Activated CD8-positive, alpha-beta T cell treated with anti-CD3 and anti-CD28 coated beads, Interleukin-2, amount 10 ng/mL, durations not matched to agents 7 days and 5 days (primary cell): ENCODE results near the gene HS1BP3. TPM values are rescaled to one million over a fixed set of nuclear protein-coding genes. Genes with fewer than 3 reads are reported as not detected.
A peak's percentile ranks its signal among the peaks of the same experiment; 100 is the strongest.

Experiments used
- ATAC-seq: fragments of 150-1000 bp; cut with Tn5 transposase; one replicate; pipeline ENCODE4 v1.10.0; 2021; ENCODE audit warnings: moderate library complexity
- CTCF ChIA-PET: fragments of 350-600 bp; sonication (Branson Sonifier 250); formaldehyde crosslinking; loops from one replicate; lab custom pipeline; 2021; ENCODE audit warnings: antibody characterized with exemption; lab: Charles Lee
- POLR2A ChIA-PET: fragments of 350-600 bp; sonication (Branson Sonifier 250); formaldehyde crosslinking; loops from one replicate; lab custom pipeline; 2021; ENCODE audit warnings: antibody characterized with exemption; lab: Charles Lee
- DNase-seq: peaks from one replicate; pipeline ENCODE4 v3.0.0-alpha.2; 2020
- H3K27ac Mint-ChIP-seq: one replicate; pipeline ENCODE4 v1.8.0; 2021; ENCODE audit warnings: mild to moderate bottlenecking, mixed read lengths
- H3K27me3 Mint-ChIP-seq: one replicate; pipeline ENCODE4 v1.8.0; 2021; ENCODE audit warnings: low read depth, mixed read lengths
- H3K36me3 Mint-ChIP-seq: one replicate; pipeline ENCODE4 v1.8.0; 2021; ENCODE audit warnings: low read depth, mixed read lengths
- H3K4me1 Mint-ChIP-seq: one replicate; pipeline ENCODE4 v1.8.0; 2021; ENCODE audit warnings: low read depth, mixed read lengths
- H3K4me3 Mint-ChIP-seq: one replicate; pipeline ENCODE4 v1.8.0; 2021; ENCODE audit warnings: mild to moderate bottlenecking, mixed read lengths
- H3K9me3 Mint-ChIP-seq: one replicate; pipeline ENCODE4 v1.8.0; 2022; ENCODE audit warnings: mixed read lengths; ENCODE audit not compliant: insufficient read depth
- total RNA-seq, 2 experiments: library from RNA; stranded (reverse); gene quantifications; one replicate each; pipeline ENCODE4 v1.2.3, GENCODE V29; 2021

Gene HS1BP3
- total RNA-seq, 2 experiments from 2014 or later: 10.5 to 11.2 TPM

DNA sequence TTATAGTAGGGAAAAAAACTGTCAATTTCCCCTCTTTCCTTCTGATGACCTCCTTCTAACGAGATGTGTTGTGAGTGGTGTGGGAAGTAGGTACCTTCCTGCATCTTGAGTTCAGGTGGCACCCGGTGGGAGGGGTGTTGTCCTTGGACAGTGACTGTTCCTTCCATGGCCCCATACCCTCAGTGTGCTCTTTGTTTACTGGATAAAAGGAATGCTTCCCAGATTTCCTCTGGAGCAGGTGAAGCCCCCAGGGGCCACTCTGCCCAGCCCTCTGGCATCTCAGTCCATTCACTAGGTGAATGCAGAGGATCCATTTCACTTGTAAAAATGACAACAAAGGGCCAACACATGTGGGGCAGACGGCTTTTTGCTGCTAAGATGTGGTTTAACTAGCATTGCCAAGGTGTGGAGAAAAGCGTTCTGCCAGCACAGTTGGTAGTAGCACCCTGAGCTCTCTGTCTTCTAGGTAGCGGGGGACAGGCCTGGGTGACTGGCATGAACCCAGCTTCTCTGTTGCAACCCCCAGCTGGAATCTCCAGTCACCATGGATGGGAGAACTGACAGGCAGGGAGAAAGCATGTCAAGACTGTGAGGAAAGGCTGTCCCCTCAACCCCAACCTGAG is 22.9 kb upstream of the HS1BP3 start:
- Mint-ChIP-seq H3K4me3 (no peak overlapping the region), H3K4me1 (no peaks in the 10 kb centered on the region), H3K27ac (no peak overlapping the region), H3K36me3 (no peaks in the 10 kb centered on the region), H3K9me3 (no peaks in the 10 kb centered on the region), H3K27me3 (peaks cover 30% of the 10 kb centered on the region)
- CTCF ChIA-PET: interaction anchor here (2.9 to 3.8 kb wide), 2 partner anchors 11 to 290 kb away, joined by 9 to 10 read pairs; no protein-coding TSS in a partner anchor
- POLR2A ChIA-PET: no interaction called here
- no peak for DNase-seq
- ATAC-seq: no peak

DNA sequence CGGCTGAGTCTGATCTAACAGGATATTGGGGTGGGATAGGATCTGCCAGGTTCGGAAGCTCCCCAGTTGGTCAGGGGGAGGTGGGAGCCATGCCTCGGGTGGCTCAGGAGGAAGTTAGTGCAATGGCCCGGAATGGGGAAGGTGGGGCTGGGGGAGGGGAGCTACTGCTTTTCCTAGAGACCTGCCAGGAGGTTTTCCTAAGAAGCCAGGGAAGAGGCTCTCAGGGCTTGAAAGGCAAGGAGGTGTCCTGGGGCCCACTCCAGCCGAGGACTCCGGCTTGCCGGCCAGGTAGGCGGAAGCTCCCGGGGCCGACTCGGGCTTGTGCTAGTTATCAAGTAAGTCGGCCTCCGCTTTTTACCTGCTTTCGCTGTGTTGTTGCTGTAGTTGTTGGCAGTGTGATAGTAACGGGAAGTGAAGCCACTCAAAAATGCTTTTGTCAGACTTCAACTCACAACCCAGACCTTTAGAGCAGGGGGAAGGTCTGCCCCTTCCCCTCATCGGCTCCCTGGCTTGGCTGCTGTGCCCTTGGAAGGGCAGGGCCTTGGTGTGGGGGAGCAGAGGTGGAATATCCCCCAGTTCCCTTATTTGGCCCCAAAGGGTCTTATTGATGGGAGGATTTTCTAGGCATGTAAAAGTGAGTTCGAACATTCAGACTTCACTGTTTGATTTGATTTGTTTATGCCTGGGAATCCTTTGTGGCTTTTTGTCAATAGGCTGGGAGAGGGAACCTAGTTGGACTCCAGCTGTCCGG is 21.5 kb upstream of the HS1BP3 start:
- Mint-ChIP-seq H3K36me3 (no peaks in the 10 kb centered on the region), H3K4me3 (no peak overlapping the region), H3K27me3 (peaks cover 43% of the 10 kb centered on the region), H3K4me1 (peaks cover 4% of the 10 kb centered on the region), H3K27ac (peak overlapping the region; percentile 34), H3K9me3 (no peaks in the 10 kb centered on the region)
- CTCF ChIA-PET: interaction anchor here (2.9 kb wide), 1 partner anchor 11 kb away, joined by 13 read pairs; no protein-coding TSS in a partner anchor
- POLR2A ChIA-PET: no interaction called here
- DNase-seq (no peak), ATAC-seq (no peak)

DNA sequence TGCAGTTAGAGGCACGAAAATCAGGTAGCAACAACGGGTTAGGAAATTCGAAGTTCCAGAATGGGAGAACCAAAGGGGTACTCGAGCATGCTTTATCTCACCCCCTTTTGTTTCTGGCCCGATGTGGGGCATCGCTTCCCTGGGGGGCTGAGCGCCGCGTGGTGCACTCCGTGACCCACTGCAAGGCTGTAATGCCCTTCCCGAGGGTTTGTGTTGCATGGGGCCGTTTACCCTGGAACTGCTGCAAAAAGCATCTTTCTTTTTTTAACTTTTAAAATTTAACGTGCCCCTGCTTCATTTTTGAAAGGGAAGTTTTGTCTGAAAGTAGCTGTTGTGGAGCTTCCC is 20.8 kb upstream of the HS1BP3 start:
- ATAC-seq (no peak), DNase-seq (no peak)
- Mint-ChIP-seq H3K9me3 (no peaks in the 10 kb centered on the region), H3K27me3 (peaks cover 43% of the 10 kb centered on the region), H3K4me3 (no peak overlapping the region), H3K36me3 (no peaks in the 10 kb centered on the region), H3K4me1 (peaks cover 4% of the 10 kb centered on the region), H3K27ac (no peak overlapping the region)
- ChIA-PET CTCF (interaction anchor here (2.9 kb wide), 1 partner anchor 10 kb away, joined by 13 read pairs; no protein-coding TSS in a partner anchor), POLR2A (no interaction called here)

DNA sequence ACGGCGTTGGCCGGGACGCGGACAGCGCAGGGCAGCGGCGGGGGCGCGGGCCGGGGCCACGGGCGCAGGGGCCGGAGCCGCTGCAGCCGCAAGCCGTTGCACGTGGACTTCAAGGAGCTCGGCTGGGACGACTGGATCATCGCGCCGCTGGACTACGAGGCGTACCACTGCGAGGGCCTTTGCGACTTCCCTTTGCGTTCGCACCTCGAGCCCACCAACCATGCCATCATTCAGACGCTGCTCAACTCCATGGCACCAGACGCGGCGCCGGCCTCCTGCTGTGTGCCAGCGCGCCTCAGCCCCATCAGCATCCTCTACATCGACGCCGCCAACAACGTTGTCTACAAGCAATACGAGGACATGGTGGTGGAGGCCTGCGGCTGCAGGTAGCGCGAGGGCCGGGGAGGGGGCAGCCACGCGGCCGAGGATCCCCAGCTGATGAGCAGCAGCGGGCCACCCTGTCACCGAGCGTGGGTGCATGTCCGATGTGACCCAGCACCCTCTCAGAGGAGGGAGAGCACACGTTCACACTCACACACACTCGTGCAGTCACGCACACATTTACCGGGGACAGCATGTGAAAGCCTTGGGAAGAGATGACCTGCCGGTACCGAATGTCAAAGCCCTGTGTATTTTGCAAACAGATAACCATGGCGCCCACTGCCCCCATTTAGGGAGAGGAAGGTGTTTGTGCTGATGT is 20.3 kb upstream of the HS1BP3 start:
- peaks cover 48% of the 10 kb centered on the region for H3K27me3 Mint-ChIP-seq
- ChIA-PET CTCF (interaction anchor here (2.9 kb wide), 1 partner anchor 10 kb away, joined by 13 read pairs; no protein-coding TSS in a partner anchor), POLR2A (no interaction called here)
- DNase-seq: no peak
- peaks cover 7% of the 10 kb centered on the region for H3K4me1 Mint-ChIP-seq
- no peak for ATAC-seq
- H3K36me3 Mint-ChIP-seq: no peaks in the 10 kb centered on the region
- no peak overlapping the region for H3K4me3 Mint-ChIP-seq
- H3K27ac Mint-ChIP-seq: no peak overlapping the region
- H3K9me3 Mint-ChIP-seq: no peaks in the 10 kb centered on the region

DNA sequence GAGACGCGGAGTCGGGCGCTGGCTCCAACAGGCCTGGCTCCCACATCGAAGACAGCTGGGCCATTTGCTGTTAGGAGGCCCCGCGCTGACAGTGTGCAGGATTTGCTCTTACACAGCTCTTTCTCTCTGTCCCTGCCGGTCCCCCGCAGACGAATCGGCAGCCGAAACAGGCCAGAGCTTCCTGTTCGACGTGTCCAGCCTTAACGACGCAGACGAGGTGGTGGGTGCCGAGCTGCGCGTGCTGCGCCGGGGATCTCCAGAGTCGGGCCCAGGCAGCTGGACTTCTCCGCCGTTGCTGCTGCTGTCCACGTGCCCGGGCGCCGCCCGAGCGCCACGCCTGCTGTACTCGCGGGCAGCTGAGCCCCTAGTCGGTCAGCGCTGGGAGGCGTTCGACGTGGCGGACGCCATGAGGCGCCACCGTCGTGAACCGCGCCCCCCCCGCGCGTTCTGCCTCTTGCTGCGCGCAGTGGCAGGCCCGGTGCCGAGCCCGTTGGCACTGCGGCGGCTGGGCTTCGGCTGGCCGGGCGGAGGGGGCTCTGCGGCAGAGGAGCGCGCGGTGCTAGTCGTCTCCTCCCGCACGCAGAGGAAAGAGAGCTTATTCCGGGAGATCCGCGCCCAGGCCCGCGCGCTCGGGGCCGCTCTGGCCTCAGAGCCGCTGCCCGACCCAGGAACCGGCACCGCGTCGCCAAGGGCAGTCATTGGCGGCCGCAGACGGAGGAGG is 19.6 kb upstream of the HS1BP3 start:
- no peak overlapping the region for H3K4me3 Mint-ChIP-seq
- no peak overlapping the region for H3K27ac Mint-ChIP-seq
- H3K9me3 Mint-ChIP-seq: no peaks in the 10 kb centered on the region
- DNase-seq: no peak
- no peak for ATAC-seq
- H3K4me1 Mint-ChIP-seq: peaks cover 13% of the 10 kb centered on the region
- H3K27me3 Mint-ChIP-seq: peaks cover 54% of the 10 kb centered on the region
- ChIA-PET POLR2A (no interaction called here), CTCF (interaction anchor here (0.9 to 2.9 kb wide), 2 partner anchors 9 to 19 kb away, joined by 3 to 13 read pairs; no protein-coding TSS in a partner anchor)
- H3K36me3 Mint-ChIP-seq: no peaks in the 10 kb centered on the region

DNA sequence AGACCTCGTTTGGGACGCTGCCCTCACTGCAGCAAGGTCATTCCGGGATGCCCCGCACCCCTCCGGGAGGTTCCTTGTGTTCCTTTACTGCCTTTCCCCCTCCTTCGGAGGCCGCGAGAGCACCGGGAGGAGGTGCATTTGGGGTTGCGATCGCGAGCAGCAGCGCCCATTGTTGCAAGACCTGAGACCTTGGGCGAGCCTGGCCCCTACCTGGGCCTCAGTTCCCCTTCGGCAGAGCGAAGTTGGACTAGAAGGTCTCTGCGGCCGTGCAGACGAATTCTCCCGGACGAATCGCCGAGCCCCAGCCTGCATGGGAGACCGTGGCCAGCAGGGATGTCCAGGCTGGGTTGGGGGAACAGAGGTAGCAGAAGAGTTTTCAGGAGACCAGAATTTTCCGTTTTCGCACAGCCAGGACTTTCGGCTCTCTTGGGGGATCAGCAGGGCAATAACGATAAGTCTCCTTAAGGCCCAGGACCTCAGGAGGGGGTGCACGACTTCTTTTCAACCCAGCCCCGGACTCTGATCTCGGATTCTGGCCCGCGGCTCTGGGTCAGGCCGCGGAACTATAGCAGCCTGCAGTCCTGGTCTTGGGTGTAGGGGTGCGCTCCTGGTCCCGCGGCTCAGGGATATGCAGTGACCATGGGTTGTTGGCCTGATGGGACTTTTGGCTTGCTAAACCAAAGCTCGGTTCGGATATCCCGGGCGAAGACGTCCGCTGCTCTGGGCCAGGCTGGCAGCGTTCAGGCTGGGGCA is 18.8 kb upstream of the HS1BP3 start:
- no peak overlapping the region for H3K4me3 Mint-ChIP-seq
- H3K27ac Mint-ChIP-seq: no peak overlapping the region
- DNase-seq (no peak), ATAC-seq (no peak)
- POLR2A ChIA-PET: no interaction called here
- peaks cover 60% of the 10 kb centered on the region for H3K27me3 Mint-ChIP-seq
- no peaks in the 10 kb centered on the region for H3K36me3 Mint-ChIP-seq
- H3K9me3 Mint-ChIP-seq: no peaks in the 10 kb centered on the region
- CTCF ChIA-PET: interaction anchor here (0.9 to 2.9 kb wide), 2 partner anchors 8 to 18 kb away, joined by 3 to 13 read pairs; no protein-coding TSS in a partner anchor
- H3K4me1 Mint-ChIP-seq: peaks cover 14% of the 10 kb centered on the region

DNA sequence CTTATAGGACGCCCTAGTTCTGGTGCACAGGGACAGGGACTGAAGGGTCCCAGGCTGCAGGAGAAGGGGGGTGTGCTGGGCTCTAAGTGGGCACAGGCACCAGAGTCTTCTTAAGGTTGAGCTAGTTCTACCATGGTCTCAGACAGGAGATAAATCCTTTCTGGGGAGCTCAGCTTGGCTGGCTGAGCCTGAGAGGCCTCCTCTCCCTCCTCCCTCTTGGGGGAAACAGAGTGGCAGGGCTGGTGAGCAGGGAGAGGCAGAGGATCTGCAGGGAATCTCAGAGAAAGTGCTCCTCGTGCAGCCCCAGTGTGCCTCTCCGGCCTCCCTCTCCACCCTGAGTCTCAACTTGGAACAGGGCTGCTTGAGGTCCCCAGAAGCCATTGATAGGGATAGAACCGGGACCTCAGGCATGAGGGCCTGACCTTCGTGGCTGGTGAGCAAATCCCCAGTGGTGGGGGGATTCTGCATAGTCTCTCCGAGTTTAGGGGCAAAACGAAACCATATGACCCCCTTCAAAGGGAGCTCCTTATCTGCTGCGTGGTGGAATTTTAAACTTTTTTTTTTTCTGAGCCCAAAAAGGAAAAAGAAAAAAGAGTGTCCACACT is 18.1 kb upstream of the HS1BP3 start:
- no peak for DNase-seq
- no peak for ATAC-seq
- Mint-ChIP-seq H3K27me3 (peaks cover 67% of the 10 kb centered on the region), H3K36me3 (no peaks in the 10 kb centered on the region), H3K4me1 (peaks cover 14% of the 10 kb centered on the region), H3K4me3 (no peak overlapping the region), H3K27ac (no peak overlapping the region), H3K9me3 (no peaks in the 10 kb centered on the region)
- ChIA-PET CTCF (interaction anchor here (0.6 to 1.0 kb wide), 2 partner anchors 18 to 93 kb away, joined by 3 read pairs; partner anchors contain the start of gene HS1BP3), POLR2A (no interaction called here)

DNA sequence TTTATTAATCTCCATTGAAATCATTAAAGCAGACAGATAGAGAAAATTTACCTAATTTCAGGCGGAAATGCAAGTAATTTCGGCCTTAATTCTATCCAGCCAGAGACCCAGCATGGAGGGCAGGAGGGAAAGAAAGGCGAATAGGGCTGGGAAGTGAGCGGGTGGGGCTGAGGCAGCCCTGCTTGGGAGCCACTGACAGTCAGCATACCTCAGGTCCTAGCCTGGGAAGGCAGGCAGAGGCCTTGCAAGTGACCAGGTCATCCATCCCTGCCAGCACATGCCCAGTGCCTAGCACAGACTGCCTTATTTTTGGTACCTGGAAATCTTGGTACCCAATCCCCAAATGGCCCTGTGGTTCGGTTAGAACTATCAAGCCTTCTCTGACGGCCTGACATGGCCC is 17.6 kb upstream of the HS1BP3 start:
- Mint-ChIP-seq H3K36me3 (no peaks in the 10 kb centered on the region), H3K27ac (no peak overlapping the region), H3K4me1 (peaks cover 14% of the 10 kb centered on the region), H3K9me3 (no peaks in the 10 kb centered on the region), H3K4me3 (no peak overlapping the region), H3K27me3 (peaks cover 68% of the 10 kb centered on the region)
- ChIA-PET POLR2A (no interaction called here), CTCF (interaction anchor here (1.0 kb wide), 1 partner anchor 17 kb away, joined by 3 read pairs; the partner anchor contains the start of gene HS1BP3)
- DNase-seq: no peak
- ATAC-seq: no peak

DNA sequence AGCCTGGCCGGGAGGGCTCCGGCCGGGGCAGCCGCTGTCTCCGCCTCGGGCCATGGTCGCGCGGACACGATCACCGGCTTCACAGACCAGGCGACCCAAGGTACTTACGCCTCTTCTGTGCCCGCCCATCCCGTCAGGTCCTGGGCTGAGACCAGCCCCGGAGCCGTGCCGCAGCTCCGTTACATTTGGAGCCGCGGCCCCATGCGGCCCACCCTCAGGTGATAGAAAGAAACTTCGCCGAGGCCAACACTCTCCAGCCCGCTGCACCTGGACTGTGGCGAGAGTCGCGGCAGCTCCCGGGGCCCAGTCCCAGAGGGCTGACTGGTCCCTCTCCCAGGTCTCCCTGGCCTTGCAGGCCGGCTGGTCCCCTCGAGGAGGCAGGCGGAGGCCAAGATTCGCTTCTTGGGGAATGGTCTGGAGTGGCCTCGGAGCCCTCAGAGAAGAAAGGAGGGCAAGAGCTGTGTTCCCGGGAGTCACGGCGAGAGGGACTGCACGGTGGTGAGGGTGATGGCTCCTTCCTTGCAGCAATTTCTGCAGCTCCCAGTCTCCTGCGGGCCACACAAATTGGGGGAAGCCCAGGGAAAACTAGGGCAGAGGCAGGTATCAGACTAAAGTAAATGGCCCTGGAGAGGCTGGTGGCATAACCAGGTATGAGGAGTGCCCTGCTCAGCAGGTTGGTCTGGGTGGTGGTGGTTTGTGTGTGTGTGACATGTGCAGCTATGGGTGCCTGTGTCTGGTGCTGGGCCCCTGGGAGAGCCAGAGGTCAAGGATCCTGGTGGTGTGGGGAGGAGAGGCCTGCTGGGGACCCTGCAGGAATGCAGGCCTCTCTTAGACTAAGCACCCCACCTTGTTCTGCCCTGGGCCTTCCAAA is 16.9 kb upstream of the HS1BP3 start:
- ChIA-PET POLR2A (no interaction called here), CTCF (interaction anchor here (0.8 to 1.6 kb wide), 2 partner anchors 221 to 294 kb away, joined by 3 to 5 read pairs; partner anchors contain the start of gene RHOB)
- Mint-ChIP-seq H3K27ac (no peak overlapping the region), H3K27me3 (peaks cover 68% of the 10 kb centered on the region), H3K9me3 (no peaks in the 10 kb centered on the region), H3K36me3 (no peaks in the 10 kb centered on the region), H3K4me1 (peaks cover 14% of the 10 kb centered on the region), H3K4me3 (no peak overlapping the region)
- DNase-seq: no peak
- no peak for ATAC-seq

DNA sequence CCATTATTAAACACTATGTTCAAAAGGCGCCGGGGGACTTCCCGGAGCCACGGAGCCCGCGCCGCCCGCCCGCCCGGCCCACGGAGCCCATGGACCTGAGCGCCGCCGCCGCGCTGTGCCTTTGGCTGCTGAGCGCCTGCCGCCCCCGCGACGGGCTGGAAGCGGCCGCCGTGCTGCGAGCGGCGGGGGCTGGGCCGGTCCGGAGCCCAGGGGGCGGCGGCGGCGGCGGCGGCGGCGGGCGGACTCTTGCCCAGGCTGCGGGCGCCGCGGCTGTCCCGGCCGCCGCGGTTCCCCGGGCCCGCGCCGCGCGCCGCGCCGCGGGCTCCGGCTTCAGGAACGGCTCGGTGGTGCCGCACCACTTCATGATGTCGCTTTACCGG is 16.2 kb upstream of the HS1BP3 start:
- Mint-ChIP-seq H3K4me1 (peaks cover 14% of the 10 kb centered on the region), H3K9me3 (no peaks in the 10 kb centered on the region), H3K27ac (no peak overlapping the region), H3K27me3 (peaks cover 71% of the 10 kb centered on the region), H3K4me3 (no peak overlapping the region), H3K36me3 (no peaks in the 10 kb centered on the region)
- ChIA-PET POLR2A (no interaction called here), CTCF (interaction anchor here (0.8 to 1.6 kb wide), 2 partner anchors 221 to 295 kb away, joined by 3 to 5 read pairs; partner anchors contain the start of gene RHOB)
- DNase-seq (no peak), ATAC-seq (no peak)
